HG02588 (cell line): ENCODE measurements around the gene RAB39A.
"Not testable (repeated sequence)": the region's sequence is repeated elsewhere in the genome, so short reads cannot be mapped to it uniquely, and the experiment has no call there.

Experiments
- ATAC-seq: cut with Tn5 transposase; IDR thresholded peaks from one replicate; pipeline ENCODE4 v1.9.1; 2021; ENCODE audit warnings: mild to moderate bottlenecking, moderate library complexity; ENCODE audit not compliant: unreplicated experiment

The RAB39A gene, protein sequence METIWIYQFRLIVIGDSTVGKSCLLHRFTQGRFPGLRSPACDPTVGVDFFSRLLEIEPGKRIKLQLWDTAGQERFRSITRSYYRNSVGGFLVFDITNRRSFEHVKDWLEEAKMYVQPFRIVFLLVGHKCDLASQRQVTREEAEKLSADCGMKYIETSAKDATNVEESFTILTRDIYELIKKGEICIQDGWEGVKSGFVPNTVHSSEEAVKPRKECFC

DNA sequence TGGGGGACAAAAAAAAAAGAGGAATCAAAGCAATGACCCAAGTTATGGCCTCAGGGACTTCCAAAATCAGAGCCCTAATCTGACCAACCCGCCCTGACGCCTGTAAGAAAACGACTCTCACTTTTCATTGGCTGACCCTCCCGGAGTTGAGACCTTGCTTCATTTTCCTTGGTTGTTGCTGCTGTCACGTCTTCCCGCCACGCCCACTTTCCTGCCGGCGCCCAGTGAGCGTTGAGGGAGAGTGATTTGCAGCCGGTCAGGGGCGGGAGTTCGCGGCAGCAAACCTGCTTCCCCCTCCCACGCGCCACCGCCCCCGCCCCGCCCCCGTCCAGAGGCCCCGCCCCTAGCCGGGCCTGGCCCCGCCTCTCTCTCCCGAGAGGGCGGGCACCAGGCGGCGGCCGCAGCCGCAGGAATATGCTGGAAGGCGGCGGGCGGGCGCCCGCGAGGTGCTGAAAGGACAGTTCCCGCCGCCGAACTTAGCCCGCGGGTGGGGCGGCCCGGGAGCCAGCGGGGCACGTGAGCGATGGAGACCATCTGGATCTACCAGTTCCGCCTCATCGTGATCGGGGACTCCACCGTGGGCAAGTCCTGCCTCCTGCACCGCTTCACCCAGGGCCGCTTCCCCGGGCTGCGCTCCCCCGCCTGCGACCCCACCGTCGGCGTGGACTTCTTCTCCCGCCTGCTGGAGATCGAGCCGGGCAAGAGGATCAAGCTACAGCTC lies at the start of gene RAB39A:
RAB39A (plus strand) TSS at position 403 of the 721 bp plus-strand sequence; CDS start at position 524, 121 bp downstream.
- ATAC-seq = peak; percentile 91

DNA sequence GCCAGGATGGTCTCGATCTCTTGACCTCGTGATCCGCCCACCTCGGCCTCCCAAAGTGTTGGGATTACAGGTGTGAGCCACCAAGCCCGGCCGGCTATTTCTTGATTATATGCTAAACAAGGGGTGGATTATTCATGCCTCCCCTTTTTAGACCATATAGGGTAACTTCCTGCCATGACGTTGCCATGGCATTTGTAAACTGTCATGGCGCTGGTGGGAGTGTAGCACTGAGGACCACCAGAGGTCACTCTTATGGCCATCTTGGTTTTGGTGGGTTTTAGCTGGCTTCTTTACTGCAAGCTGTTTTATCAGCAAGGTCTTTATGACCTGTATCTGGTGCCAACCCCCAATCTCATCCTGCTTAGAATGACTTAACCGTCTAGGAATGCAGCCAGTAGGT lies 46.8 kb upstream of the RAB39A start:
- ATAC-seq = not testable (repeated sequence)

DNA sequence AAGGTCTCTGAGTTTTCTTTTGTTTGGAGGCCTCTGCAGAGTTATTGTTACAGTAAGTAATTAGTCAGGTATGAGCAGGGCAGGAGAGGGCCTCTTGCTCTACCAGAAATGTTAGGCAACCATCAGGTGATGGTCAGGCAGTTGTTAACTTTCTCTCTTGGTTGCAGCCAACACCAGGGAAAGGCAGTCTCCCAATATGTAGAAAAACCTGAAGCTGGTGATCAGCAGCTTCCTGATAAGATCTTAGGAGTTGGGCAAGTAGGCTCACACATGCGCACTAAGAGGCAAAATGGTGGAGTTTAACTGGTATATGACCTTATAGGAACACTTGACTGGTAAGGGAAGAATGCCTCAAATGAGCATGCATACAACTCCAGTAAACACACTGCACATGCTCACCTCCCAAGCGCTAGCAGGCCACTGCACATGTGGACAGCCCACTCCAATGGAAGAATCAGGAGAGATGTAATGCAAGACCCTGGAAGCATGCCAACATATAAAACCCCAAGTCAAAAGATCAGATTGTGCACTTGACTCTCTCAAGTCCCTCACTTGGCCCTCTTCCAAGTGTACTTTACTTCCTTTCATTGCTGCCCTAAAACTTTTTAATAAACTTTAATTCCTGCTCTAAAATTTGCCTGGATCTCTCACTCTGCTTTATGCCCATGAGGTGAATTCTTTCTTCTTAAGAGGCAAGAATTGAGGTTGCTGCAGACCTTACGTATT lies 46.0 kb upstream of the RAB39A start:
- no peak for ATAC-seq

- peak; percentile 73 for ATAC-seq
These were observed 30.0 kb upstream of the RAB39A start for GRCh38 chr11:107898270-107898669.

DNA sequence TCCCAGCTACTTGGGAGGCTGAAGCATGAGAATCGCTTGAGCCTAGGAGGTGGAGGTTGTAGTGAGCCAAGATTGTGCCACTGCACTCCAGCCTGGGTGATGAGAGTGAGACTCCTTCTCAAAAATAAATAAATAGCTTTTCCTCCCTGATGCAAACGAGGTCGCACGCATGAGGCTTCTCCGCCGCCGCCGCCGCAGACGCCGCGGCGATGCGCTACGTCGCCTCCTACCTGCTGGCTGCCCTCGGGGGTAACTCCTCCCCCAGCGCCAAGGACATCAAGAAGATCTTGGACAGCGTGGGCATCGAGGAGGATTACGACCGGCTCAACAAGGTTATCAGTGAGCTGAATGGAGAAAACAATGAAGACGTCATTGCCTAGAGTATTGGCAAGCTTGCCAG lies 20.0 kb upstream of the RAB39A start:
- ATAC-seq = no peak

- not testable (repeated sequence) for ATAC-seq
These were observed 15.8 kb upstream of the RAB39A start for GRCh38 chr11:107912415-107912814.

GRCh38 chr11:107915229-107915628 lies 13.0 kb upstream of the RAB39A start:
- ATAC-seq = no peak

GRCh38 chr11:107916671-107917241 lies 11.5 kb upstream of the RAB39A start:
- ATAC-seq = no peak

GRCh38 chr11:107921997-107922396 lies 6.3 kb upstream of the RAB39A start:
- ATAC-seq = no peak

DNA sequence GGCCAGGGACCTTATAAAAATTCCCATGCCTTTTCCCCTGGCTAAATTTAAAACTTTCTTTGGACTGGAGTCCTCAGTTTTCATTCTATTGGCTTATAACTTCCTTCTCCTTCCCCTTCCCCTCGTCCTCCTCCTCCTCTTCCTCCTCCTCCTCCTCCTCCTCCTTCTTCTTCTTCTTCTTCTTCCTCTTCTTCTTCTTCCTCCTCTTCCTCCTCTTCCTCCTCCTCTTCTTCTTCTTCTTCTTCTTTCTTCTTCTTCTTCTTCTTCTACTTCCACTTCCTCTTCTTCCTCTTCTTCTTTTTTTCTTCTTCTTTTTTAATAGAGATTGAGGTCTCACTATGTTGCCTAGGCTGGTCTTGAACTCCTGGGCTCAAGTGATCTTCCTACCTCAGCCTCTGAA lies 4.7 kb upstream of the RAB39A start:
- not testable (repeated sequence) for ATAC-seq

- ATAC-seq = no peak
These were observed 3.9 kb upstream of the RAB39A start for GRCh38 chr11:107924306-107924705.

GRCh38 chr11:107927559-107927958 lies 689 bp upstream of the RAB39A start:
- ATAC-seq = no peak

DNA sequence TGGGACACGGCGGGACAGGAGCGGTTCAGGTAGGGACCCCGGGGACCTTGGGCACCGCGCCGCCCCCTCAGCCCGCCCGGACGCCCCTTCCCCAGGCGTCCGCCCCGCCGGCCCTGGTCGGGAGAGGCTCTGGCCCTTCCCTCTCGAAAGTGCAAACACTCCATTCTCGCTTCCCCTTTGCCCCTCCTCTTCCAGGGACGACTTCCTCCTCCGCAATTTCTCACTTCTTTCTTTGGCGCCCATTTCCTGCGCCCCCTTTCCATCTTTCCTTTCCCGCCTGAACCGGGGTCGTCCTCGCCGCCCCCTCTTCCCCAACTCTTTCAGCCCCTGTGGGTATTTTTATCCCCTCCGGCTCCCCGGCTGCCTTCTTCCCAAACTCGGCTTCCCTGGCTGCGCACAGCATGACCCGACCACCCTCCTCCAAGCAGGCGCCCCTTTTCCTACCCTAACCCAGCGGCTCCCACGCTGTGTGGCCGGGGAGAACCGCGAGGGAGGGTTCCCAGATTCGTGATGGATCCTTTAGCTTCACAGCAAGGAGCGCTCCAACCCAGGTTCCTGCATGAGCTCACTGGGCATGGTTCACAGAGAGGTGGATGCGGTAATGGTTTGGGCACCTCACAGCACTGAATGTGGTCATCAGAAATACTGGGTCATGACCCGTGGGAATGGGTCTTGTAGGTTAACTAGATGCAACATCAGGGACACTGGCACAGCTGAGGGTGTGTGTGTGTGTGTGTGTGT lies 689 bp downstream of the RAB39A start:
- ATAC-seq = peak; percentile 14

GRCh38 chr11:107929611-107930200 lies 1.5 kb downstream of the RAB39A start:
- ATAC-seq = no peak

DNA sequence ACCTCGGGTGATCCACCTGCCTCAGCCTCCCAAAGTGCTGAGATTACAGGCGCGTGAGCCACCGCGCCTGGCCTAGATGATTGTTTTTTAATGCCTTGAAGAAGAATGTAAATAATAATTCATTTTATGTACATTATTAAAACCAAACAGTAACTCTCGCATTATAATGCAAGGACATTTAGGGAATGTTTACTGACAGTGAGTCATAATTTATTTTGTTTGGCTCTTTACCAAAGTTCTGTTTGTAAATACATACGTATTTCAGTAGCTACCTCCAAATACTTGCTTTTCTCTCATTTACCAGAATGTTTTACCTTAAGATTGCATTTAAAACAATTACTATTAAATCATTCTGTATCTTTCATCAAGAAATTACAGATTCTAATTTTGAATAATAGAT lies 3.0 kb downstream of the RAB39A start:
- no peak for ATAC-seq

GRCh38 chr11:107947904-107948303 lies 19.7 kb downstream of the RAB39A start:
- no peak for ATAC-seq

GRCh38 chr11:107948328-107948727 lies 20.1 kb downstream of the RAB39A start:
- not testable (repeated sequence) for ATAC-seq

GRCh38 chr11:107951155-107951554 lies 22.9 kb downstream of the RAB39A start:
- no peak for ATAC-seq

GRCh38 chr11:107953446-107953845 lies 25.2 kb downstream of the RAB39A start:
- no peak for ATAC-seq

DNA sequence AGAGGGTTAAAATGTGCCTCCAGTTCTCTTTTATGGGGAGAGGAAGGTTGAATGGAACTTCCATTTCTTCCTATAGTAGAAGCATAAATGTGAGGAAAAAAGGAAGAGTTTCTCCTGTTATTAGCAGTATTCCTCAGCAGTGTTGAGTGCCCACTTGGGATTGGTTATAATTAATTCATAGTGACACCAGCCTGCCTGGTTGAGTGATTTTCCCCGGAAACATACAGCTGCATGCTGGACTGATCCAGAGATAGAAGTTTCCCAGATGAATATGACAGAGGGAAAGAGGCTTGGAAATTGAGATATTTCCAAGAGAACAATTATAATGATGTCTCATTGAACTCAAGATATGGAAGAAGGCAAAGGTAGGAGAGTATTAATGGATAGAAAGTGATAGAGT lies 28.3 kb downstream of the RAB39A start:
- no peak for ATAC-seq
